Measurements from ENCODE around the gene ZNF76.

Gene ZNF76

DNA sequence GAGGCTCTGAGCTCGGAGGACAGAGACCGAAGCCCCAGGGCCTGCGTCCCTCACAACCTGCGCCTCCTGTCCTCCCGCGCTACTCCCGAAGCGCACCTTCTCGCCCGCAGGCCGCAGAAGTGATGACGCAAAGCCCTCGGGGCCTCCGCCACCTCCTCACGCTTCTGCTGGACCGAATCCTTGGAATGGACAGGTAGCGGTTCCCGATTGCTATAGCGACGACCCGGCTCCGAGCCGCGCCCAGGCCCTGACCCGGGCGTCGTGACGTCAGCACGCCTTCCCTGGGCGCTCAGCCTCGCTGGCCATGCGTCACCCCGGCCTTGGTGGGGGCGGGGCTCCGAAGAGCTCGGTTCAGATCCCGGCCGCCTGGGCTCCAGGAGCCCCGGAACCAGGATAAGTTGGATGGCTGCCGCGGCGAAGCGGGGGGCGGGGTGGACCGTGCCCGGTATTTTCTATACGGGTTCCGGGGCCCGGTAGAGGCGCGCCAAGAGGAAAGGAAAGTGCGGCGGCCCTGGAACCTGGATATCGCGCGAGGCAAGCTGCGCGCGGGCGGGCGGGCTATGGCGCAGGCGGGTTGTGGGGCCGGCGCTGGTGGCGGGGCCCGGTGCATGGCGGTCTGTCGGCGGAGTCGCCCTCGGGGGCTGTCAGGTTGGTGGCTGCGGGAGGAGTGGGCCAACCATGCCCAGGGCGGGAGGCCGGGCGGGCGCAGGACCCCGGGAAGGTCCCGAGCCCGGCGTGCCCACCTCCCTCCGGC is at the start of gene ZNF76:
TSS of gene ZNF76 (plus strand) at position 542 of the 754 bp plus-strand sequence. CDS start 21,417 bp downstream, outside the sequence.
- DNase-seq (ENCODE audit: low read depth): peak; percentile 66

DNA sequence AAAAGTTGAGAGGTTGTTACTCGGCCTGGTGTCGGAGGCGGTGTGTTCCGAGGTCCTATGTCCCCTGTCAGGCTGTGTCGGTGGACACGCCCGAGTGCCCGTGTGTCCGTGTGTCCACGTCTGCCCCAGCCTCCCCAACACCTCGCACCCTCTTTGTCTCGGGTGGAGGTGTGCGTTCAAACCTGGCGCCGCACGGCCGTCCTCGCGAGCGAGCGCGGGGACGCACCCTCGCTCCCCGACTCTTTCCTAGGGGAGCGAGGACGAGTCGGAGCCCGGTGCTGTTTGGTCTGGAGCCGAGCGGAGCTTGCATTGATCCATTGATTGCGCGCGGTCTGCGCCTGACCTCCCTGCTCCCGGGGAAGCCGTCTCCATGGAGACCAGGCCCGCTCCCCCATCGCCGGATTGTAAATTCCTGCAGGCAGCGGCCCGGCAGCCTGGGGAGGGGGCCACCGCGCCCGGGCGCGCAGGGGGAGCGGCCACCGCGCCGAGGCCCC is 46.2 kb upstream of the ZNF76 start:
- DNase-seq (ENCODE audit: low read depth): no peak

GRCh38 chr6:35213824-35214756 is 45.4 kb upstream of the ZNF76 start, which contains the start of gene SCUBE3:
Gene SCUBE3 (plus strand): TSS chr6:35213956. CDS start chr6:35214419, 463 bp downstream.
- DNase-seq (ENCODE audit: low read depth): no peak

DNA sequence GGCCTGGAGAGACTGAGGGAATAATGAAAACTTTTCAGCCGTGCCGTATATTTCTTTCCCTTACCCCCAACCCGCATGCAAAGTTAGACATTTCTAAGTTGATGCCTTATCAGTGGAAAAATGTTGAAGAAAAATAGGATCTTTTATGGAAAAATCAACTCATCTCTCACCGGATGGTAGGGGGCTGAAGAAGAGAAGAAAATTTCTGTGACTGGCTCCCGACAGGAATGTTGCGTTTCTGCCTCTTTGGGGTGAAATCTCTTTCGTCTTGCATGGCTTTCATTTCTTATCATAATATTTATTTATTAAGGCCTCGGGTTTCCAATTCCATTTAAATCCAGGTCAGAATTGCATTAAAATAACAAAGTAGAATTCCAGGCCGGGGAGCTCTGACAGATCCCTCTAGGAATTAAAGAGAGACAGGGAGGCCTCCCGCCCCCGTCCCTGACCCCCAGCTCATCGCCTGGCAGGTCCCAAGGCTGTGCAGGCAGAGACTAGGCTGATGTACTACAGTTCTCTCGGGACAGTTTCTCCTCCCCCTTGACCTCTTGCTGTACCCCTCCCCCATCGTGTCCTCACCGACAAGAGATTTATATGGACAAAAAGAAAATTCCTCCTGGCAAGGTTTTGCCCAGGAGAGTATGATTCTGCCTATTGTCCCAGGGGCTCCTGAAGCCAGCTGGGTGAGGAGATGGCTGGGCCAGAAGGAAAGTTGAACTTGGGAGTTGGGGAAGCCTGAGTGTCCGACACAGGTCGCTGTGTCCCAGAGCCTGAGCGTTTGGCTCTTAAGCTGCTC is 44.5 kb upstream of the ZNF76 start:
- no peak for DNase-seq (ENCODE audit: low read depth)

GRCh38 chr6:35215665-35216411 is 43.7 kb upstream of the ZNF76 start:
- no peak for DNase-seq (ENCODE audit: low read depth)

GRCh38 chr6:35216412-35216732 is 43.2 kb upstream of the ZNF76 start:
- DNase-seq (ENCODE audit: low read depth): no peak

DNA sequence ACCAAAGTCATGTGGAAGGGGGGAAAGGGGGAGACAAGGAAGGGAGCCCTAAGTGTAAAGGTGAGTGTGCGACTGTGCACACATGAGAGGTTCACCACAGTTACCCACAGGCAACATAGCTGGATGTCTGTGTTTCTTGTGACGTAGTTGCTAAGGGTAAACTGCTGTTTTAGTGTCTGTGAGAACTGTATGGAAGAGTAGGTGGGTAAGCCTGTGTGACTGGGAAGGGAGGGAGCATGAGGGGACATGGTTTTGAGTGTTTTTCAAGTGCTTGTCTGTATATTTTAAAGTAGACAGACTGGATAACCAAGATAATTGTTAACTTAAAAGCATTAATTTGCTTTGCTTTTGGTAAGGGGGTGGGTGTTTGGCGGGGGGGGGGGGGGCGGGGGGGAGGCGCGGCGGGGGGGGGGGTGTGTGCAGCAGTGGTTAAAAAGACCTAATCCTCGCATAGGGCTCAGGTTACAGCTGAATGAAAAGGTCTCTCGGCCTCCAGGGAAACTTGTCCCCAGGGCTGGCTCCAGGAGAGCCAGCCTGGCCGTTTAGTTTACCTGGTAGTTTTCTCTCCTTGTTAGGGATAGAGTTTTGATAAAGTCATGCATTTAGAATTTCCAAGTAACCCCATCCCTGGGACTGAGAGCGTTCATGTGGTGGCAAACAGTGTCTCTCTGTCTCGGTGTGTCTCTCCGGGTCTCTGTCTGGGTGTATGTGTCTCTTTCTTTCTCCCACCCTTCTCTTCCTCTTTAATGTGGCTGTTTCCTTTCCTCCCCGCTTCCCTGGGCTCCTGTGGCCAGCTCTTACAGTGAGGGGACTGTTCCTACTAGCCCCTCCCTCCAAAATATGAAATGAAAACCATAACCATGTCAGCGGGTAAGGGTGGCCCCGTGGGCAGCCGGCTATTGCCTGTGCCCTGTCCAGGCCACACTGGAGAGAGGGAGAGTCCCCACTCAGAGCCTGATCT is 42.4 kb upstream of the ZNF76 start:
- no peak for DNase-seq (ENCODE audit: low read depth)

- no peak for DNase-seq (ENCODE audit: low read depth)
Observed at GRCh38 chr6:35218021-35218420, 41.5 kb upstream of the ZNF76 start.

- no peak for DNase-seq (ENCODE audit: low read depth)
Observed at GRCh38 chr6:35218456-35218855, 41.1 kb upstream of the ZNF76 start.

GRCh38 chr6:35219683-35220326 is 39.7 kb upstream of the ZNF76 start:
- DNase-seq (ENCODE audit: low read depth): no peak

- no peak for DNase-seq (ENCODE audit: low read depth)
Observed at GRCh38 chr6:35220711-35221110, 38.8 kb upstream of the ZNF76 start.

GRCh38 chr6:35223396-35223795 is 36.1 kb upstream of the ZNF76 start:
- DNase-seq (ENCODE audit: low read depth): no peak

DNA sequence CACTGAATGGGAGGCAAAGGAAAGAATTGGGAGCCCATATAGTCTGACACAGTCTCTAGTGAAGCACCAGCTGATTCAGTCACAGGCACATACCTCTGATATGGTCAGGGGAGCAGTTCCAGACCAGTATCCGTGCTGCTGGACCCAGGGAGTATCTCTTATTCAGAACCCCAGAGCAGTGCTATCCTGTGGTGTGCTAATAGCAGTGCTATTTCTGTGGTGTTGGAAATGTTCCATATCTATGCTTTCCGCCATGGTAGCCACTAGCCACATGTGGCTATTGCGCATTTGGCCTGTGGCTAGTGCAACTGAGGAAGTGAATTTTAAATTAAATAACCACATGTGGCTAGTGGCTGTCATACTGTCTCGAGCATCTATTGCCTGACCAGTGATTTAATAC is 34.8 kb upstream of the ZNF76 start:
- DNase-seq (ENCODE audit: low read depth): no peak

- DNase-seq (ENCODE audit: low read depth): no peak
Observed at GRCh38 chr6:35228481-35228880, 31.1 kb upstream of the ZNF76 start.

- no peak for DNase-seq (ENCODE audit: low read depth)
Observed at GRCh38 chr6:35229304-35229703, 30.2 kb upstream of the ZNF76 start.

GRCh38 chr6:35230498-35230897 is 29.0 kb upstream of the ZNF76 start:
- no peak for DNase-seq (ENCODE audit: low read depth)

GRCh38 chr6:35230950-35231349 is 28.6 kb upstream of the ZNF76 start:
- DNase-seq (ENCODE audit: low read depth): no peak

GRCh38 chr6:35231563-35231962 is 28.0 kb upstream of the ZNF76 start:
- no peak for DNase-seq (ENCODE audit: low read depth)

- DNase-seq (ENCODE audit: low read depth): no peak
Observed at GRCh38 chr6:35234901-35235300, 24.6 kb upstream of the ZNF76 start.

GRCh38 chr6:35236223-35236622 is 23.3 kb upstream of the ZNF76 start:
- no peak for DNase-seq (ENCODE audit: low read depth)

All from non-pigmented ciliary epithelial cell (primary cell).